GM12892 (cell line): ENCODE measurements around the gene SLC25A30.
"Not testable (repeated sequence)": the region's sequence is repeated elsewhere in the genome, so short reads cannot be mapped to it uniquely, and the experiment has no call there.

Source experiments
- DNase-seq: peaks from one replicate; pipeline ENCODE4 v3.0.0; 2011; ENCODE audit not compliant: insufficient read length
- FAIRE-seq: peaks from 2 replicates; lab custom pipeline; 2011; peaks lifted over from hg19 to GRCh38; lab: Jason Lieb, UNC
- POLR2A ChIP-seq: IDR thresholded peaks from 2 replicates; pipeline ENCODE4 v1.6.1; 2011; ENCODE audit warnings: low read depth, low read length, control low read depth
- POLR2AphosphoS5 ChIP-seq: IDR thresholded peaks from 2 replicates; pipeline ENCODE4 v1.6.1; 2011; ENCODE audit warnings: low read depth, low read length, control low read depth
- TAF1 ChIP-seq: IDR thresholded peaks from 2 replicates; pipeline ENCODE4 v1.6.1; 2011; ENCODE audit warnings: low read depth, mild to moderate bottlenecking, control low read depth, low read length, borderline replicate concordance

The SLC25A30 gene

DNA sequence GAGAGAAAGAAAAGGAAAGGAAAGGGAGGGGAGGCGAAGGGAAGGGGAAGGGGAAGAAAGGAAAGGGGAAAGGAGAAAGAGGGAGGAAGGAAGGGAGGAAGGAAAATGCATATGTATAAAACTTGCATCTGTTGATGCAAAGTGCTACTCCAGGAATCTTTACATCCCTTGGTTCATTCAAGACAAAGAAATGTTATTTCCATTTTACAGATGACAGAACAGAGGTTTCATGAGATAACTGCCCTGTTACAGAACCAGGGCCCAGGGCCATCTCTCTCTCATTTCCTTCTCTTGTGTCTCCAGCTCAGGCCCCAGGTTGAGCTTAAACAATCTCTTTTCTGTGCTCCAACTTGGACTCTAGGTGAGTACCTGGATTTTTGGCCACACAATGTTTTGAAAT is 1.8 kb upstream of the SLC25A30 start:
- FAIRE-seq (no peak), DNase-seq (no peak)
- no peak for TF ChIP-seq TAF1
- TF ChIP-seq POLR2A = no peak
- no peak for TF ChIP-seq POLR2AphosphoS5

DNA sequence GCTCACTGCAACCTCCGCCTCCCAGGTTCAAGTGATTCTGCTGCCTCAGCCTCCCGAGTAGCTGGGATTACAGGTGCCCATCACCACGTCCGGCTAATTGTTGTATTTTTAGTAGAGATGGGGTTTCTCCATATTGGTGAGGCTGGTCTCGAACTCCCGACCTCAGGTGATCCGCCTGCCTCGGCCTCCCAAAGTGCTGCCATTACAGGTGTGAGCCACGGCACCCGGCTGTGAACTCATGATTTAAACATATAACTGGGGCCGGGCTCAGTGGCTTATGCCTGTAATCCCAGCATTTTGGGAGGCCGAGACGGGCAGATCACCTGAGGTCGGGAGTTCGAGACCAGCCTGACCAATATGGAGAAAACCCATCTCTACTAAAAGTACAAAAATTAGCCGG is 1.2 kb upstream of the SLC25A30 start:
- FAIRE-seq, DNase-seq: not testable (repeated sequence)

DNA sequence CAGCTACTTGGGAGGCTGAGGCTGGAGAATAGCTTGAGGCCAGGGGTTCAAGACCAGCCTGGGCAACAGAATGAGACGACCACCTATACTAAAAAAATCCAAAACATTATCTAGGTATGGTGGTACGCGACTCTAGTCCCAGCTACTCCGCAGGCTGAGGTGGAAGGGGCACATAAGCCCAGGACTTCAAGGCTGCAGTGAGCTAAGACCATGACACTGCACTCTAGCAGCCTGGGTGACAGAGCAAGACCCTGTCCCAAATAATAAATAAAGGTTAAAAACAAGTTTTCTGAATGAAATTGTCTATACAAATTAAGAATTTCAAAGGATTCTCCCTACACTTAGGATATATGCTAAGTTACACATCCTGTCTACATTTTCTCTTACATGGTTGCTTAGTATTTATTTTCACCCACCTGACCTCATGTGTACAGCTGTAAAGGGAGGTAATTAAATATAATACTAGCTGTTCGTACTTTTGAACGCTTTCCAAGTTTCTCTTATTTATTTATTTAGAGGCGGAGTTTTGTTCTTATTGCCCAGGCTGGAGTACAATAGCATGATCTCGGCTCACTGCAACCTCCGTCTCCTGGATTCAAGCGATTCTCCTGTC is 1.6 kb downstream of the SLC25A30 start:
- FAIRE-seq = no peak
- DNase-seq = no peak
- no peak for TF ChIP-seq TAF1
- TF ChIP-seq POLR2A = no peak
- TF ChIP-seq POLR2AphosphoS5 = no peak

DNA sequence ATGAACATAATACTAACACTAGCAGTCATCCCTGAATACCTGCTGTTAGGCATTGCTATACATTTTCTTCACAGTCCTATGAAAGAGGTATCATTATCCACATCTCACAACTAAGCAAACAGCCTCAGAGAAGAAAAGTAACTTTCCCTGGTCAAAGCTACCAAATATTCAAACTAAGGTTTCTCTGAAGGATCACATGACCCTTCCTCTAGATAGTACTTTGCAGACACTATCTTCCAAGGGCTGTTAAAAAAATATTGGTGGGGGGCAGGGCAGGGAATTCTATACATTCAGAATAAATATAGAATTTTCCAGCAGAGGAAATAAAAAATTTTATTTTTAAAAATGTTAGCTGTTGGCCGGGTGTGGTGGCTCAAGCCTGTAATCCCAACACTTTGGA is 3.1 kb downstream of the SLC25A30 start:
- no peak for TF ChIP-seq POLR2AphosphoS5
- TF ChIP-seq POLR2A = no peak
- no peak for TF ChIP-seq TAF1
- DNase-seq (no peak), FAIRE-seq (no peak)

DNA sequence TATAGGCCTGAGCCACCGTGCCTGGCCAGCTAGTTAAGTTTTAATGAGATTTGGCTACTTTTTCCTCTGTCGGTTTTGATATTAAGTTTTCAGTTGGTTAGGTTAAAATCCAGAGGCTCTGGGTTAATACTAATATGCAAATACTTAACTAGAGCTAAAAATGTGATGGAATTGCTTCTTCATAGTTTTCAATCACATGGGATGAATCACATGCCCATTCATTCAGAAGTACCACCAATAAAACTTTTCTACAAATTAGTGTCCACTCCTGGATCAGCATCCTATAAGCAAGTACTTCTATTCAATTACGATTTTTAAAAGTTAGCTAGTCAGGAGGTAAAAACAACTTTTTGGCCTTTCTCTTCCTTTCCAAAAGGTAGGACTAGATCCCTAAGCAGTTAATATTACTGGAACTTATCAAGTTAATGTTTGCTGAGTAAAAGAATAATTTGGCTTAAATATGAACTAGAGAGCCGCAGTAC is 4.3 kb downstream of the SLC25A30 start:
- no peak for FAIRE-seq
- TF ChIP-seq POLR2AphosphoS5 = no peak
- no peak for TF ChIP-seq POLR2A
- no peak for TF ChIP-seq TAF1
- no peak for DNase-seq

DNA sequence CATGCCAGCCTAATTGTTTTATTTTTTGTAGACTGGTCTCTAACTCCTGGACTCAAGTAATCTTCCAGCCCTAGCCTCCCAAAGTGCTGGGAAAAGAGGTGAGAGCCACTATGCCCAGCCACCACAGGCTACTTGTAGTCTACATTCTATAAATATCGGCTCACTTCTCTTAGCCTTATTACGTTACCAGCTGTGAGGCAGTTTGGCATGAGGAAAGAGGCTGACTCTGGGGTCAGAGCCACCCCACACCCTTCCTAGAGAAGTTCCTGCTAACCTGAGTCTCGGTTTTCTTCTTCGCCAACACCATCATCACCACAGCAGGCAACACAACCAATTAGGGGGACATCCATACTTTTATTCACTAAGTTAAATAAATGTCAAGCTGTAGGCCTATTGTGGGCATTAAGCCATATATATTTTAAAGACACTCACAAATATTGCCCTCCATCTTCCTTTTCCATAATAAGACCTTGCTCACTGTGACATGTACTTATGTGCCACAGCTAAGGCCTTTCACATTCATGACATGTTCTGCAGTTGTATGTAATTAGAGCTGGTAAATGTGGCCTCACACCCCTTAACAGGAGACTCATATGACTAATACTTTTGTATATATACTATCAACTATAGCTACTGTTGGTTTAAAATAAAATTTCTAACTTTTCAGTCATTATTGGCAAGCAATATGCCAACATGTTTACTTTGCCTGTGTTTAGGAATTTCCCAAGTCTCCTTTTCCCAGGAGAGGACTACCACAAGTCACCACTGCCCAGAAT is 5.7 kb downstream of the SLC25A30 start:
- DNase-seq = no peak
- FAIRE-seq = no peak

DNA sequence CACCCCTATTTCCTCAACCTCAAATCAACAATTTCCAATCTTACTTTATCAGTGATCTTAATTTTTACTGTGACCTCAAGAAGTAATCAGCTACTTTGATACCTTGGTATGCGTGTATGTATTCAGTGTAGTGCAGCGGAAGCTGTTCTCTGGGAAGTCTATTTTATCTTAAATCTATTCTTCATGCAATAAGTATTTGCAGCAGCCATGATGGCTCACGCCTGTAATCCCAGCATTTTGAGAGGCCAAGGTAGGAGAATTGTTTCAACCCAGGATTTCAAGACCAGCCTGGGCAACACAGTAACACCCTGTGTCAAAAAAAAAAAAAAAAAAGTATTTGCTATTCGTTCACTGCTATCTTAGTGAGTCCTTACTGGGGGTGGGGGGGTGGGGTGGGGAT is 6.5 kb downstream of the SLC25A30 start:
- no peak for FAIRE-seq
- TF ChIP-seq POLR2AphosphoS5 = no peak
- no peak for TF ChIP-seq POLR2A
- no peak for TF ChIP-seq TAF1
- no peak for DNase-seq

More for the DNA sequence above, 5.7 kb downstream of the SLC25A30 start:
- TF ChIP-seq POLR2A (no peak), POLR2AphosphoS5 (no peak), TAF1 (no peak)

DNA sequence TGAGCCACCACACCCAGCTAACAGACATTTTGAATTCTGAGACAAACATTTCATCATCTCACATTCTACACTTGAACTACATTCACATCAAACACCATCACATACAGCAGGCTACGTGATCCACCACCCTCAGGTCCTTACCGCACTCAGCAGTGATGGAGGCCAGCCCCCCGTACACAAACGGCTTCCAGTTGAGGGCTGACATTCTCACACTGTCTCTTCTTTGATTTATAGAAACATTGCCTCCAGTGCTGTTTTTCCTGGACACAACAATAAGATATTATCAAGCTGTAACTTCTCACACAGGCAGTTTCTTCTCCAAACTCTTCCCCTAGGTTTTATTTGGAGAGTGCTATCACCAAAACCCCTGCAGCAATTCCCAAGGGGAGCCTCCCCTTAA is 7.0 kb downstream of the SLC25A30 start:
- FAIRE-seq = no peak
- no peak for DNase-seq
- TF ChIP-seq TAF1 = no peak
- no peak for TF ChIP-seq POLR2AphosphoS5
- TF ChIP-seq POLR2A = no peak

DNA sequence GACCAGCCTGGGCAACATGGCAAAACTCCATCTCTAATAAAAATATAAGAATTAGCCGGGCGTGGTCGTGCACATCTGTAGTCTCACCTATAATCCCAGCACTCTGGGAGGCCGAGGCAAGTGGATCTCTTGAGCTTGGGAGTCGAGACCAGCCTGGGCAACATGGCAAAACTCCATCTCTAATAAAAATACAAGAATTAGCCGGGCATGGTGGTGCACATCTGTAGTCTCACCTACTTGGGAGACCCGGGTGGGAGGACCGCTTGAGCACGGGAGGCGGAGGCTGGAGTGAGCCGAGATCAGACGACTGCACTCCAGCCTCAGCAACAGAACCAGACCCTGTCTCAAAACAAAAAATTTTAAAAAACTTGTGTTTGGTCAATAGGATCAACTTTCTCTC is 7.7 kb downstream of the SLC25A30 start:
- DNase-seq = no peak
- TF ChIP-seq TAF1 (no peak), POLR2AphosphoS5 (no peak), POLR2A (no peak)
- no peak for FAIRE-seq

DNA sequence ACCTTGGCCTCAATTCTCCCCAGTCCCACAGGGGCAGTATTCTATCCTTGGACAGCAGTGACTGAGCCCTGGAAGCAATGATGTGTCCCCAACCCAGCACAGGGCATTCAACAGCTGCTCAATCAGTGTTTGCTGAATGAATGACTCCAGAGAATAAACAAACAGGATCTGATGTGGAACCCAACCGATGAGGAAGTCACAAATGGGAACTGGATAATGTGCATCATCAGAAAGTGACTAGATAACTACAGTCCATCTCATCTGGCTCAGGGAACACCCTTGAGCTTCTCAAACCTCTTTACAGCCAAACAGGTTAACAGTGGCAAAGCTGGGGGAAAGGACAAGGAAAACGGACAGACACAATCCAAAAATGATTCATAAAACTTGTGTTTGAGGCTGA is 8.2 kb downstream of the SLC25A30 start:
- no peak for FAIRE-seq

DNA sequence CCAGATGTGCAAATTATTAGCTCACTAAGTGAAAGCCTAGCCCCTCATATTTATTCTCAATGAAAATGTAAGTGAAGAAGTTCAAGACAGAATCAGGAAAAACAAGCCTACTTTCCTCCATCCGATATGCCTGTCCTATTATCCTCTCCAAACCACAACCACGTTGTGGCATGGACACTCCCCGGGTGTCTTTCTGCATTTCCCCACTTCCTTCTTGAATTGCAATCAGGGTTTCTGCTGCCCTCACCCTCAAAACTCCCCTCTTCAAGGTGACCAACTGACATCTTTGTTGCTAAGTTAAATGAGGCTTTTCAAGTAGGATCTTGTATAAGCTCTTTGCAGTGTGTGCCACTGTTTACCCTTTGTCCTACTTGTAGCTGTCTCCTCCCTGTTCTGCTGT is 11.8 kb downstream of the SLC25A30 start:
- TF ChIP-seq POLR2AphosphoS5 (no peak), TAF1 (no peak), POLR2A (no peak)
- no peak for DNase-seq
- FAIRE-seq = no peak

More for the DNA sequence above, 8.2 kb downstream of the SLC25A30 start:
- TF ChIP-seq POLR2A (no peak), TAF1 (no peak), POLR2AphosphoS5 (no peak)
- no peak for DNase-seq

DNA sequence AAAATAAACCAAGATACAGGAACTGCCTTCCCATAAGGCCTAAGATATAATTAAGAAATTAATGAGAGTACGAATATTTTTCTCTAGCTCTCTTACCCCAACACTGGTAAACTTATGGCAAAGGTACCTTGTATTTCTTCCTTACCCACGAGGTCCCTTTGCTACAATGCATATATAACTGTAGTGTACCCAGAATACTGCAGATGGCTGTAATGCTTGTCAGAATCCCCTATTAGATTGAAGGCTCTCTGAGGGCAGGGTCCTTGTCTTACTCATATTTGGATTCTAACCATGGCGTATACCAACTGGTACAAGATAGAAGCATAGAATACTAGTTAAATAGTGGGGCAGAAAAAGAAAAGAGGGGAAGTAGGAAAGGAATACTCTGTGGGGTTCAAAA is 15.1 kb downstream of the SLC25A30 start:
- no peak for TF ChIP-seq POLR2AphosphoS5
- no peak for TF ChIP-seq TAF1
- TF ChIP-seq POLR2A = no peak
- FAIRE-seq (no peak), DNase-seq (no peak)

DNA sequence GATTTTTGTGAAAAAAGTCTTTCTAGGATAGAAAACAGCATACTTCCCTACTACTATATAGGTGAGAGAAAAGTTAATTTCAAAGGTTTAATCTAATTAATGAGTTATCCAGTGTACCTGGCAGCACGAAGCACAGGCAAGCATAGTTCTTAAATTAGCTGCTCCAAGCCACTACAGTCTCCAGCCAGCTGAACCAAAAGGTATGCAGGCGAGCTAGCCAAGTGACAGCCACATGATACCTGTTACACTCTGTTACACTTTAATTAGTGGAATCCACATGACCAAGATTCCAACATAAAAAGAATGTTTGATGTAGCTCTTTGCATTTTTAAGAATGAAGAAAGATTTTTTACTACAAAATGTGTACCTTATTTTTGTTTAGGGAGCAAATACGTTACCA is 15.5 kb downstream of the SLC25A30 start:
- FAIRE-seq (no peak), DNase-seq (no peak)
- no peak for TF ChIP-seq TAF1
- no peak for TF ChIP-seq POLR2A
- TF ChIP-seq POLR2AphosphoS5 = no peak

DNA sequence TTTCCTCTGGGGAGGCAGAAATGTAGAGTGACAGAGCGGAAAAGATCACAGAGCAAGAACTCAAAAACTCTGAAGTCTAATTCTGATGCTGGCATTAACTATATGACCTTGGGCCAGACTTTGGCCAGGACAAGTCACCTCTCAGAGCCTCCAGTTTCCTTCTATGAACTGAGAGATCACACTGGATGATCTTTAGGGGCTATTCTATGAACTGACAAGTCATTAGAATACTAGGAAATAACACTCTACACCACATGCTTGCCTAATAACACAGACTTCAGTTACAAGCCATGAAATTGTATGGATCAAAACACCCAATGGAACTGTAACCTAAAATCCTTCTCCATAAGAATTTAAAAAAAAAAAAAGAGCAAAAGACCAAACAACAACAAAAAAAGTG is 16.9 kb downstream of the SLC25A30 start:
- FAIRE-seq (no peak), DNase-seq (no peak)
- TF ChIP-seq TAF1 (no peak), POLR2A (no peak), POLR2AphosphoS5 (no peak)

DNA sequence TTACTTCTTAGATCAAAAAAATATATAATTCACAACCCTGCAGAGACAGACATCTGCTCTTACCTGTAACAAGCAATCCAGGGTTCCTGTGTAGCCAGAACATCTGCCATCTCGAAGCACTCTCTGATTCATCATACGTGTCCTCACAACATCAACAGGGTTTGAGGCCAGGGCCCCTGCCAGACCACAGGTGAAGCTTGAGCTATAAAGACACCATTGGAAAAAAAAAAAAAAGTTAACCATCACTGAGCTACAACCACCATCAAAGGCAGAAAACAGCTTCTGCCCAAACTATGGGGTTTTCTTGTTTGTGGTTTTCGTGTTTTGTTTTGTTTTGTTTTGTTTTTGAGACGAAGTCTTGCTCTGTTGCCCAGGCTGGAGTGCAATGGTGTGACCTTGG is 19.3 kb downstream of the SLC25A30 start:
- no peak for FAIRE-seq
- no peak for DNase-seq
- TF ChIP-seq TAF1 = no peak
- no peak for TF ChIP-seq POLR2A
- no peak for TF ChIP-seq POLR2AphosphoS5
